ENCODE data around the gene AP2A2.

- TF ChIP-seq CTCF (conservative IDR thresholded peaks at IDR 0.05; ENCODE audit: low read length) (no peak), EZH2phosphoT487 (IDR thresholded peaks at IDR 0.05; ENCODE audit: borderline replicate concordance, low read depth, low read length) (no peak)
These were observed 49.1 kb upstream of the AP2A2 start for GRCh38 chr11:876545-876944.

All from OCI-LY7 (cell line).